HG02588 (cell line): ENCODE measurements around the gene LILRB5.
"Not testable (repeated sequence)": the region's sequence is repeated elsewhere in the genome, so short reads cannot be mapped to it uniquely, and the experiment has no call there.

Experiments used
- ATAC-seq: cut with Tn5 transposase; IDR thresholded peaks from one replicate; pipeline ENCODE4 v1.9.1; 2021; ENCODE audit warnings: mild to moderate bottlenecking, moderate library complexity; ENCODE audit not compliant: unreplicated experiment

The LILRB5 gene

GRCh38 chr19:54257116-54257480 is at the start of gene LILRB5:
Gene LILRB5 (minus strand): TSS chr19:54257273. CDS start chr19:54257193, 80 bp downstream.
- ATAC-seq, result no peak

GRCh38 chr19:54305141-54305540 is 48.1 kb upstream of the LILRB5 start:
- no peak for ATAC-seq

GRCh38 chr19:54302257-54302656 is 45.2 kb upstream of the LILRB5 start:
- no peak for ATAC-seq

GRCh38 chr19:54299515-54299914 is 42.4 kb upstream of the LILRB5 start:
- no peak for ATAC-seq

GRCh38 chr19:54299126-54299498 is 42.0 kb upstream of the LILRB5 start:
- no peak for ATAC-seq

GRCh38 chr19:54298357-54299125 is 41.5 kb upstream of the LILRB5 start:
- ATAC-seq, result no peak

- no peak for ATAC-seq
Observed at GRCh38 chr19:54297759-54298305, 40.8 kb upstream of the LILRB5 start.

- no peak for ATAC-seq
Observed at GRCh38 chr19:54294539-54294938, 37.5 kb upstream of the LILRB5 start.

GRCh38 chr19:54289160-54289559 is 32.1 kb upstream of the LILRB5 start:
- not testable (repeated sequence) for ATAC-seq

GRCh38 chr19:54287456-54287855 is 30.4 kb upstream of the LILRB5 start:
- no peak for ATAC-seq

- ATAC-seq, result not testable (repeated sequence)
Observed at GRCh38 chr19:54286283-54286682, 29.2 kb upstream of the LILRB5 start.

- ATAC-seq, result not testable (repeated sequence)
Observed at GRCh38 chr19:54285427-54286056, 28.5 kb upstream of the LILRB5 start.

- ATAC-seq, result no peak
Observed at GRCh38 chr19:54282686-54283470, 25.8 kb upstream of the LILRB5 start.

- ATAC-seq, result not testable (repeated sequence)
Observed at GRCh38 chr19:54281729-54282075, 24.6 kb upstream of the LILRB5 start.

- no peak for ATAC-seq
Observed at GRCh38 chr19:54281007-54281728, 24.1 kb upstream of the LILRB5 start, which contains the start of gene LILRB2. Gene LILRB2 (minus strand): TSS chr19:54281110. CDS start chr19:54280496, 614 bp downstream.

- not testable (repeated sequence) for ATAC-seq
Observed at GRCh38 chr19:54280441-54280840, 23.4 kb upstream of the LILRB5 start.

GRCh38 chr19:54280025-54280424 is 23.0 kb upstream of the LILRB5 start:
- not testable (repeated sequence) for ATAC-seq

GRCh38 chr19:54279406-54279962 is 22.4 kb upstream of the LILRB5 start:
- ATAC-seq, result no peak

- ATAC-seq, result not testable (repeated sequence)
Observed at GRCh38 chr19:54278571-54279195, 21.6 kb upstream of the LILRB5 start.

- not testable (repeated sequence) for ATAC-seq
Observed at GRCh38 chr19:54278056-54278455, 21.0 kb upstream of the LILRB5 start.
